Calu3 (cell line): ENCODE measurements around the gene ZC3H8. TPM values are rescaled to one million over a fixed set of nuclear protein-coding genes. Genes with fewer than 3 reads are reported as not detected.

Source experiments
- BruUV-seq: library from RNA; stranded (reverse); fragments of 400-500 nt; replicated peaks from 2 replicates; lab custom pipeline; 2021; lab: Mats Ljungman, UMichigan
- CTCF ChIA-PET: fragments of 300-600 bp; sonication (Branson Sonifier 250); formaldehyde crosslinking; loops from one replicate; lab custom pipeline; 2022; ENCODE audit warnings: antibody characterized with exemption; lab: Charles Lee
- DNase-seq: peaks from one replicate; pipeline ENCODE4 v3.0.0; 2022
- H3K27ac Mint-ChIP-seq: one replicate; pipeline ENCODE4 v1.8.0; 2022; ENCODE audit warnings: mixed read lengths; ENCODE audit not compliant: unreplicated experiment
- H3K27me3 Mint-ChIP-seq: one replicate; pipeline ENCODE4 v1.8.0; 2022; ENCODE audit warnings: mixed read lengths; ENCODE audit not compliant: unreplicated experiment
- H3K36me3 Mint-ChIP-seq: one replicate; pipeline ENCODE4 v1.8.0; 2022; ENCODE audit warnings: mild to moderate bottlenecking, moderate library complexity, mixed read lengths; ENCODE audit not compliant: insufficient read depth, unreplicated experiment
- H3K4me1 Mint-ChIP-seq: one replicate; pipeline ENCODE4 v1.8.0; 2022; ENCODE audit warnings: mild to moderate bottlenecking, low read depth, mixed read lengths; ENCODE audit not compliant: unreplicated experiment
- H3K4me3 Mint-ChIP-seq: one replicate; pipeline ENCODE4 v1.8.0; 2022; ENCODE audit warnings: mild to moderate bottlenecking, low read depth, moderate library complexity, mixed read lengths; ENCODE audit not compliant: unreplicated experiment
- H3K9me3 Mint-ChIP-seq: one replicate; pipeline ENCODE4 v1.8.0; 2022; ENCODE audit warnings: low read depth, mixed read lengths; ENCODE audit not compliant: unreplicated experiment
- CTCF ChIP-seq: fragments of 200-600 bp; IDR thresholded peaks from one replicate; pipeline ENCODE4 v1.8.0; 2022; ENCODE audit warnings: antibody characterized with exemption; ENCODE audit not compliant: unreplicated experiment
- intact Hi-C: fragments of 100-400 bp; cut with micrococcal nuclease; formaldehyde crosslinking; loops from one replicate; pipeline ENCODE4 v1.10.0; 2022; ENCODE audit not compliant: unreplicated experiment
- total RNA-seq: library from RNA; stranded (reverse); gene quantifications from 2 replicates; pipeline ENCODE4 v1.2.3, GENCODE V29; 2022

The ZC3H8 gene
- total RNA-seq, 1 experiment from 2014 or later: 14.1 TPM

DNA sequence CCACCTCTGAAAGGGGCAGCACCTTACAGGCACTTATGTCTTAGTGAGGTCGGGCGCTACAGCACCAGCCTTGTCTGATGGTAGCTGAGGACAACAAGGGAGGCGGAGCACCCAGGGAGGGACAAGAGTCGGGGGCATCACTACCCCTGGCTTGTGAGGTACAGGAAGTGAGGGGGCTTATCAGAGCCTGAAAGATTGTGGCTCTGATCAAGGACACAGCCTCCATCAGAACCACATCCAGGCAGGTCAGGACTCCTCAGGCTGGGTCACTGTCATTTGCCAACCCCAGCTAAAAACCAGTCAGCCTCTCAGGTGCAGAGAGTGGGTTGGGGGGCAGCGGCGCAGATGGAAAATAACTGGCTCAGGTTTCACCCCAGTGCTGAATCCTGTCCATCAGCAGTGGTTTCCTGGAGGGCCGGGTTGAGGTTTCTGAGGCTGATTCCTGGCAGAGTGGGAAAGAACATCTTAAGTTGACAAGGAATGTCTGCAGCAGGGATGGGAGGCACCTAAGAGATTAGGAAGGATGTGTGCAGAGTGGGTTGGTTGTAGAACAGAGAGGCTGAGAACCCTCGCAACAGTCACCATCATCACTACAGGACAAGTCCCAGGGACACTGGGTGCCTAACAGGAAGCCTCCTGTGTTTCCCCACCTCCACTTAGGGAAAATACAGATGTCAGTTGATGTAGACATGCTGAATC is 71.4 kb downstream of the ZC3H8 start:
- peaks cover 39% of the 10 kb centered on the region for H3K27me3 Mint-ChIP-seq
- H3K4me3 Mint-ChIP-seq: no peak overlapping the region
- H3K36me3 Mint-ChIP-seq: peaks cover 5% of the 10 kb centered on the region
- BruUV-seq: no TSS peak
- H3K4me1 Mint-ChIP-seq: peaks cover 8% of the 10 kb centered on the region
- H3K9me3 Mint-ChIP-seq: no peaks in the 10 kb centered on the region
- no peak overlapping the region for H3K27ac Mint-ChIP-seq
- CTCF ChIA-PET: no interaction called here
- no peak for TF ChIP-seq CTCF
- intact Hi-C loops: no loop called here
- DNase-seq: no peak

DNA sequence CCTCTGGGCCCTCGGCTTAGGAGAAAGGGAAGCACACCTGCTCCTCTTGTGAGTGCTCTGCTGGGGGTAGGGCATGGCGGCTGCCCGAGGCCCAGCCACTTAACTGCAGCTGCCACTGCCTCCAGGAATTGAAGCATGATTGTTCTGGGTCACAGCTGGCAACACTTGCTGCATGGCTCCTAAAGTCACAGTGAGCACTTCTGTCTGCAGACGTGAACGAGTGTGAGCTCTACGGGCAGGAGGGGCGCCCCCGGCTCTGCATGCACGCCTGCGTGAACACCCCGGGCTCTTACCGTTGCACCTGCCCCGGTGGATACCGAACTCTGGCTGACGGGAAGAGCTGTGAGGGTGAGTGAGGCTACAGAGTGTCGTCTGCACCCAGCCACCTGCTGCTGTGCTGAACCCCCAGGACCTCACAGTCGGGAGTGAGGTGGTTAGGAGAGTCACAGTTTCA is 72.2 kb downstream of the ZC3H8 start:
- no peaks in the 10 kb centered on the region for H3K9me3 Mint-ChIP-seq
- H3K36me3 Mint-ChIP-seq: no peaks in the 10 kb centered on the region
- H3K27me3 Mint-ChIP-seq: peaks cover 47% of the 10 kb centered on the region
- no peak overlapping the region for H3K27ac Mint-ChIP-seq
- BruUV-seq: no TSS peak
- no peak overlapping the region for H3K4me3 Mint-ChIP-seq
- intact Hi-C loops: no loop called here
- CTCF ChIA-PET: no interaction called here
- TF ChIP-seq CTCF: no peak
- no peaks in the 10 kb centered on the region for H3K4me1 Mint-ChIP-seq
- DNase-seq: no peak

- Mint-ChIP-seq H3K4me1 (no peaks in the 10 kb centered on the region), H3K4me3 (no peak overlapping the region), H3K36me3 (no peaks in the 10 kb centered on the region), H3K27me3 (peaks cover 54% of the 10 kb centered on the region), H3K27ac (no peak overlapping the region), H3K9me3 (no peaks in the 10 kb centered on the region)
- CTCF ChIA-PET: no interaction called here
- no TSS peak for BruUV-seq
- intact Hi-C loops: no loop called here
- DNase-seq: peak; percentile 21
- no peak for TF ChIP-seq CTCF
Measured at GRCh38 chr2:112181571-112182290, 73.1 kb downstream of the ZC3H8 start.

DNA sequence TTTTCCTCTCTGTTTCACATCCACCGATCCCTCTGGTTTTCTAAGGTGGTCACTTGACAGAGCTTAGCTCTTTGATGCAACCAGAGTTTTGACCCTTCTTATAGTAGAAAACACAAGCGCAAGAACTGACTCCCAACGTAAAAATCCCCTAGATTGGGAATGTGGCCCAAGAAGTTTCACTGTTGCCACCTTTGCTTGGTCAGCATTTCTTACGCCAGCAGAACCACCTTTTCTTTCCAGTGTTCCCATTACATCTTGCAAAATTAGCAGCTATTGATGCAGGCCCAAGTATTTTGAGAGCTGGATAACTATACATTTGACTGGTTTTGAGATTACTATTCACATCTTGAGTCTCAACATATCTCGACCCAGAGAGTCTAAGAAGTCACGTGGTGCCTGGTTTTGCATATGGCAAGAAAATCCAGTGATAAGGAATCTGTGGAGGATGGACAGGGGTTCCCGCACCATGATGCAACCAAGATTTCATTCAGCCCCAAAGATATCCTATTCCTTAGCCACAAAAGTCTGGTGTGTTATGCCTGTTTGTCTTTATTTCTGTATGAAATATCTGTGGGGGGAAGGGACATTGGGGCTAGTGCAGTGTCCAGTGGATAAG is 78.8 kb downstream of the ZC3H8 start:
- Mint-ChIP-seq H3K9me3 (no peaks in the 10 kb centered on the region), H3K4me1 (no peaks in the 10 kb centered on the region), H3K27me3 (peaks cover 47% of the 10 kb centered on the region), H3K4me3 (no peak overlapping the region), H3K27ac (no peak overlapping the region), H3K36me3 (no peaks in the 10 kb centered on the region)
- BruUV-seq: no TSS peak
- no peak for DNase-seq
- CTCF ChIA-PET: no interaction called here
- intact Hi-C loops: no loop called here
- TF ChIP-seq CTCF: no peak
